ENCODE measurements around the gene FBXO30. TPM values are rescaled to one million over a fixed set of nuclear protein-coding genes. Genes with fewer than 3 reads are reported as not detected.

The FBXO30 gene
- total and polyA plus RNA-seq, 2 experiments from 2014 or later, result 2.0 to 9.0 TPM

DNA sequence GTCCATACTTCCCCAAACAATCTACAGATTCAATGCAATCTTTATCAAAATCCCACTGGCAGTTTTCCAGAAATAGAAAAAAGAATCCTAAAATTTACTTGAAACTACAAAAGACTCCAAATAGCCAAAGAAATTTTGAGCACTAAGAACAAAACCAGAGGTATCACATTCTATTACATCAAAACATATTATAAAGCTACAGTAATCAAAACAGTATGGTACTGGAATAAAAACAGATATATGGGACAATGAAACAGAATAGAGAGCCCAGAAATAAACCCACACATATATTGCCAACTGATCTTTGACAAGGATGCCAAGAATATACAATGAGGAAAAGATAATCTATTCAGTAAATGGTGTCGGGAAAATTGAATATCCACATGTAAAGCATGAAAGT is 46.0 kb upstream of the FBXO30 start:
- Histone ChIP-seq H3K4me2 (no peak overlapping the region), H3K27me3 (no peaks in the 10 kb centered on the region), H3K9me2 (replicated peaks; ENCODE audit: insufficient read depth) (no peaks in the 10 kb centered on the region), H3K36me3 (replicated peaks; ENCODE audit: insufficient read depth, low read depth) (no peaks in the 10 kb centered on the region), H4K20me1 (ENCODE audit: insufficient read depth, poor library complexity, severe bottlenecking) (no peaks in the 10 kb centered on the region), H3K9me3 (ENCODE audit: low read depth) (peaks cover 10% of the 10 kb centered on the region), H3K27ac (no peak overlapping the region), H3K79me2 (no peaks in the 10 kb centered on the region), H2AFZ (no peak overlapping the region), H3K4me1 (ENCODE audit: insufficient read depth) (no peaks in the 10 kb centered on the region), H3K4me3 (no peak overlapping the region)
- no peak for DNase-seq (ENCODE audit: low spot score)
- WGBS (ENCODE audit: low lambda C conversion rate, missing lambda C conversion rate), result 100% methylated on average over 1 of the region's 1 CpG
- TF ChIP-seq EZH2phosphoT487 (IDR thresholded peaks at IDR 0.05; ENCODE audit: low read depth, severe bottlenecking, unreplicated experiment), result no peak
- no peak for TF ChIP-seq EZH2 (IDR thresholded peaks at IDR 0.05; ENCODE audit: borderline replicate concordance)
- no peak for TF ChIP-seq CTCF (IDR thresholded peaks at IDR 0.05; ENCODE audit: poor library complexity)

GRCh38 chr6:145850671-145851070 is 36.1 kb upstream of the FBXO30 start:
- Histone ChIP-seq H3K36me3 (replicated peaks; ENCODE audit: insufficient read depth, low read depth) (no peaks in the 10 kb centered on the region), H3K4me2 (no peak overlapping the region), H3K27me3 (no peaks in the 10 kb centered on the region), H4K20me1 (ENCODE audit: insufficient read depth, poor library complexity, severe bottlenecking) (no peaks in the 10 kb centered on the region), H3K9me2 (replicated peaks; ENCODE audit: insufficient read depth) (no peaks in the 10 kb centered on the region), H3K4me3 (no peak overlapping the region), H3K27ac (no peak overlapping the region), H3K9me3 (ENCODE audit: low read depth) (no peaks in the 10 kb centered on the region), H3K4me1 (ENCODE audit: insufficient read depth) (no peaks in the 10 kb centered on the region), H2AFZ (no peak overlapping the region), H3K79me2 (no peaks in the 10 kb centered on the region)
- DNase-seq (ENCODE audit: low spot score), result no peak
- WGBS (ENCODE audit: low lambda C conversion rate, missing lambda C conversion rate), result 95% methylated on average over 2 of the region's 2 CpGs
- TF ChIP-seq CTCF (IDR thresholded peaks at IDR 0.05; ENCODE audit: poor library complexity) (no peak), EZH2phosphoT487 (IDR thresholded peaks at IDR 0.05; ENCODE audit: low read depth, severe bottlenecking, unreplicated experiment) (no peak), EZH2 (IDR thresholded peaks at IDR 0.05; ENCODE audit: borderline replicate concordance) (no peak)

DNA sequence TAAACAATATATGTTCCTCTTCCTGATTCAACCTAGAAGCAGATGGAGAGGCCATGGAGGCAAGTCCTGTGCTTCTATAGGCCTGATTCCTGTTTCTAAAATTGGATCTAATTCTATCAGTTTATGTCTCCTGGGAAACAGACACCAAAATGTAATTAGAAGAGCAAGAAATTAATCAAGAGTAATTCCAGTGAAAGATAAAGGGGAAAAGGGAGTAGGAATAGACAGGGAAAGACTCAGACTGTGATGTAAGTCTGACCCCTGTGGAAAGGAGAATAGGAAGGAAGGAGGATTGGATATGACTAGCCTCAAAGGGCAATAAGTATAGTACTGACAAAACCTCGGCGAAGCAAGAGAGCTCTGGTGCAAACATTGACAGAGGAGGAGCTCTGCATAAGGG is 33.9 kb upstream of the FBXO30 start:
- WGBS (ENCODE audit: low lambda C conversion rate, missing lambda C conversion rate), result 96% methylated on average over 2 of the region's 2 CpGs
- no peaks in the 10 kb centered on the region for H3K36me3 ChIP-seq (replicated peaks; ENCODE audit: insufficient read depth, low read depth)
- H3K27me3 ChIP-seq, result no peaks in the 10 kb centered on the region
- no peaks in the 10 kb centered on the region for H4K20me1 ChIP-seq (ENCODE audit: insufficient read depth, poor library complexity, severe bottlenecking)
- no peak overlapping the region for H3K4me3 ChIP-seq
- no peak for DNase-seq (ENCODE audit: low spot score)
- no peaks in the 10 kb centered on the region for H3K9me3 ChIP-seq (ENCODE audit: low read depth)
- H3K9me2 ChIP-seq (replicated peaks; ENCODE audit: insufficient read depth), result no peaks in the 10 kb centered on the region
- H2AFZ ChIP-seq, result no peak overlapping the region
- no peak overlapping the region for H3K4me2 ChIP-seq
- H3K4me1 ChIP-seq (ENCODE audit: insufficient read depth), result no peaks in the 10 kb centered on the region
- H3K27ac ChIP-seq, result no peak overlapping the region
- no peaks in the 10 kb centered on the region for H3K79me2 ChIP-seq
- TF ChIP-seq CTCF (IDR thresholded peaks at IDR 0.05; ENCODE audit: poor library complexity) (no peak), EZH2phosphoT487 (IDR thresholded peaks at IDR 0.05; ENCODE audit: low read depth, severe bottlenecking, unreplicated experiment) (no peak), EZH2 (IDR thresholded peaks at IDR 0.05; ENCODE audit: borderline replicate concordance) (no peak)

GRCh38 chr6:145845557-145845956 is 31.0 kb upstream of the FBXO30 start:
- 93% methylated on average over 3 of the region's 3 CpGs for WGBS (ENCODE audit: low lambda C conversion rate, missing lambda C conversion rate)
- TF ChIP-seq EZH2 (IDR thresholded peaks at IDR 0.05; ENCODE audit: borderline replicate concordance) (no peak), CTCF (IDR thresholded peaks at IDR 0.05; ENCODE audit: poor library complexity) (no peak), EZH2phosphoT487 (IDR thresholded peaks at IDR 0.05; ENCODE audit: low read depth, severe bottlenecking, unreplicated experiment) (no peak)
- H3K9me2 ChIP-seq (replicated peaks; ENCODE audit: insufficient read depth), result no peaks in the 10 kb centered on the region

More at GRCh38 chr6:145845557-145845956, 31.0 kb upstream of the FBXO30 start:
- H3K27ac ChIP-seq, result no peak overlapping the region
- no peaks in the 10 kb centered on the region for H3K36me3 ChIP-seq (replicated peaks; ENCODE audit: insufficient read depth, low read depth)
- no peaks in the 10 kb centered on the region for H3K79me2 ChIP-seq
- no peak for DNase-seq (ENCODE audit: low spot score)
- no peaks in the 10 kb centered on the region for H3K27me3 ChIP-seq
- H3K4me3 ChIP-seq, result no peak overlapping the region
- H2AFZ ChIP-seq, result no peak overlapping the region
- H4K20me1 ChIP-seq (ENCODE audit: insufficient read depth, poor library complexity, severe bottlenecking), result no peaks in the 10 kb centered on the region
- no peaks in the 10 kb centered on the region for H3K9me3 ChIP-seq (ENCODE audit: low read depth)
- H3K4me1 ChIP-seq (ENCODE audit: insufficient read depth), result peaks cover 10% of the 10 kb centered on the region
- no peak overlapping the region for H3K4me2 ChIP-seq
